BE2C (cell line): ENCODE results near the gene SF3B5.

Experiments used
- DNase-seq: peaks from one replicate; pipeline ENCODE4 v3.0.0-alpha.2; 2020
- H3K27me3 ChIP-seq: fragments of 250-450 bp; sonication (Bioruptor Pico); 2 replicates; pipeline ENCODE4 v1.5.1; 2020; ENCODE audit warnings: mild to moderate bottlenecking
- H3K36me3 ChIP-seq: fragments of 250-450 bp; sonication (Bioruptor Pico); 2 replicates; pipeline ENCODE4 v1.5.1; 2020; ENCODE audit warnings: mild to moderate bottlenecking
- H3K4me1 ChIP-seq: fragments of 250-450 bp; sonication (Bioruptor Pico); 2 replicates; pipeline ENCODE4 v1.5.1; 2020
- H3K4me3 ChIP-seq: 2 replicates; pipeline ENCODE4 v1.5.1; 2011; ENCODE audit warnings: low read depth, low read length
- H3K9me3 ChIP-seq: fragments of 250-450 bp; sonication (Bioruptor Pico); 2 replicates; pipeline ENCODE4 v1.5.1; 2020
- CTCF ChIP-seq: IDR thresholded peaks from 2 replicates; pipeline ENCODE4 v1.5.1; 2012; ENCODE audit warnings: mild to moderate bottlenecking, low read depth, low read length

SF3B5 gene

GRCh38 chr6:144119376-144119775 lies 24.0 kb upstream of the SF3B5 start:
- Histone ChIP-seq H3K4me1 (no peaks in the 10 kb centered on the region), H3K27me3 (no peaks in the 10 kb centered on the region), H3K9me3 (no peaks in the 10 kb centered on the region), H3K4me3 (no peak overlapping the region), H3K36me3 (no peaks in the 10 kb centered on the region)
- DNase-seq = no peak
- TF ChIP-seq CTCF = no peak

GRCh38 chr6:144115219-144115618 lies 19.8 kb upstream of the SF3B5 start:
- DNase-seq = no peak
- no peak overlapping the region for H3K4me3 ChIP-seq
- H3K4me1 ChIP-seq = no peaks in the 10 kb centered on the region
- H3K27me3 ChIP-seq = peaks cover 1% of the 10 kb centered on the region; the same call in 1 of the 2 replicates
- H3K9me3 ChIP-seq = no peaks in the 10 kb centered on the region
- no peaks in the 10 kb centered on the region for H3K36me3 ChIP-seq
- no peak for TF ChIP-seq CTCF

DNA sequence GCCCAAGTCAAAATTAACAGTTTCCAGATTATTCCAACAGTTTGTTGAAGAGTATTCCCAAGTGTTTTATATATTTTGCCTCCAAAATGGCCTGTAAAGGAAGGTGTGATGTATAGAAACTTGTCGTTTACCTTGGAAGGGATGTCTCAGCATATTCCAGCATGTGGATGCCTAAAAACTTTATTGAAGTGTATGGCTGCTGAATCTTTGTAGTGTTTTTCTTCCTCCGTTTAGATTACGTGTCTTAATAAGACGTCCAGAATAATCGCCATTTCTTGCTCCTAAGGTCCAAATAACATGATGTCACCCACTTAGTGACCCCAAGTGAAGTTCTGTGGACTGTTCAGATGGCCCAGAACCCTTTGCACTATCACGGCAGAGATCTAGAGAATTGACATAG lies 18.0 kb upstream of the SF3B5 start:
- Histone ChIP-seq H3K27me3 (peaks cover 3% of the 10 kb centered on the region; the same call in 1 of the 2 replicates), H3K4me1 (no peaks in the 10 kb centered on the region), H3K9me3 (no peaks in the 10 kb centered on the region), H3K4me3 (no peak overlapping the region), H3K36me3 (no peaks in the 10 kb centered on the region)
- DNase-seq = no peak
- TF ChIP-seq CTCF = no peak

- Histone ChIP-seq H3K4me1 (no peaks in the 10 kb centered on the region), H3K4me3 (no peak overlapping the region), H3K9me3 (no peaks in the 10 kb centered on the region), H3K27me3 (peaks cover 3% of the 10 kb centered on the region; the same call in 1 of the 2 replicates), H3K36me3 (no peaks in the 10 kb centered on the region)
- TF ChIP-seq CTCF = no peak
- DNase-seq = no peak
Measured at GRCh38 chr6:144110210-144110609, 14.8 kb upstream of the SF3B5 start.

DNA sequence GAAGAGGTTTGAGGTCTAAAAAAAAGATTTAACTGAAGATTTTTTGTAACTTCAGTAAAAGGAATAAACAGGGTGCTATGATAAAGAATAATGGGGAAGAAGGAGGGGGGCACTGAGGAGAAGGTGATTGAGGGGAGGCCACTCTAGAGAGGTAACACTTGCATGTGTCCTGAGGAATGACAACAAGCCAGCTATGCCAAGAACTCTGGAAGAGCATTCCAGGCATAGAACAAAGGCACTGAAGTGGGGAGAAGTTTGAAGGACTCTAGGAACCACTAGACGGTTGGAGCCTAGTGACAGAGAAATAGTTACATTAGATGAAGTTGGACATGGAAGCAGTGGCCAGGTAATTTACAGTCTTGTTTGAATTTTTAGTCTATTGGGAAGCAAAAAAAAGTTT lies 10.8 kb upstream of the SF3B5 start:
- Histone ChIP-seq H3K36me3 (no peaks in the 10 kb centered on the region), H3K4me1 (no peaks in the 10 kb centered on the region)
- no peak for TF ChIP-seq CTCF

GRCh38 chr6:144104898-144105487 lies 9.6 kb upstream of the SF3B5 start:
- TF ChIP-seq CTCF = peak; percentile 61
- no peaks in the 10 kb centered on the region for H3K9me3 ChIP-seq
- peak; percentile 28 for DNase-seq

More for the DNA sequence above, 10.8 kb upstream of the SF3B5 start:
- H3K9me3 ChIP-seq = no peaks in the 10 kb centered on the region
- DNase-seq = no peak
- peaks cover 3% of the 10 kb centered on the region; the same call in 1 of the 2 replicates for H3K27me3 ChIP-seq
- H3K4me3 ChIP-seq = no peak overlapping the region

More at GRCh38 chr6:144104898-144105487, 9.6 kb upstream of the SF3B5 start:
- Histone ChIP-seq H3K36me3 (no peaks in the 10 kb centered on the region), H3K27me3 (peaks cover 3% of the 10 kb centered on the region; the same call in 1 of the 2 replicates), H3K4me1 (no peaks in the 10 kb centered on the region), H3K4me3 (no peak overlapping the region)
